ENCODE results near the gene FLII. TPM values are rescaled to one million over a fixed set of nuclear protein-coding genes. Genes with fewer than 3 reads are reported as not detected.

The FLII gene
- total RNA-seq, 2 donors from 2014 or later: 232 to 306 TPM

- Histone ChIP-seq H3K36me3 (peaks cover 90% of the 10 kb centered on the region), H3K4me3 (no peak overlapping the region), H3K9me3 (no peaks in the 10 kb centered on the region), H3K27ac (no peak overlapping the region), H3K27me3 (no peaks in the 10 kb centered on the region), H3K4me1 (peaks cover 0 to 5% of the 10 kb centered on the region in 2 donors)
- no peak for DNase-seq (ENCODE audit: low spot score)
- TF ChIP-seq CTCF (IDR thresholded peaks at IDR 0.05): no peak
Observed at GRCh38 chr17:18281788-18282187, 23.2 kb upstream of the FLII start.

- Histone ChIP-seq H3K4me3 (no peak overlapping the region), H3K27ac (no peak overlapping the region), H3K9me3 (no peaks in the 10 kb centered on the region), H3K27me3 (no peaks in the 10 kb centered on the region), H3K36me3 (peaks cover 95% of the 10 kb centered on the region), H3K4me1 (peaks cover 0 to 5% of the 10 kb centered on the region in 2 donors)
- TF ChIP-seq CTCF (IDR thresholded peaks at IDR 0.05): no peak
- DNase-seq (ENCODE audit: low spot score): no peak
Observed at GRCh38 chr17:18280766-18281371, 22.3 kb upstream of the FLII start.

- Histone ChIP-seq H3K27ac (no peak overlapping the region), H3K4me1 (peaks cover 0 to 5% of the 10 kb centered on the region in 2 donors), H3K9me3 (no peaks in the 10 kb centered on the region), H3K36me3 (peaks cover 92% of the 10 kb centered on the region), H3K27me3 (no peaks in the 10 kb centered on the region), H3K4me3 (no peak overlapping the region)
- no peak for TF ChIP-seq CTCF (IDR thresholded peaks at IDR 0.05)
- DNase-seq (ENCODE audit: low spot score): no peak
Observed at GRCh38 chr17:18280249-18280648, 21.7 kb upstream of the FLII start.

GRCh38 chr17:18278867-18279266, 20.3 kb upstream of the FLII start:
- H3K9me3 ChIP-seq: no peaks in the 10 kb centered on the region
- H3K36me3 ChIP-seq: peaks cover 87% of the 10 kb centered on the region

GRCh38 chr17:18277076-18277475, 18.5 kb upstream of the FLII start:
- no peak for DNase-seq (ENCODE audit: low spot score)
- peaks cover 70% of the 10 kb centered on the region for H3K36me3 ChIP-seq
- no peaks in the 10 kb centered on the region for H3K27me3 ChIP-seq
- peaks cover 0 to 5% of the 10 kb centered on the region in 2 donors for H3K4me1 ChIP-seq
- H3K9me3 ChIP-seq: no peaks in the 10 kb centered on the region
- TF ChIP-seq CTCF (IDR thresholded peaks at IDR 0.05): no peak
- H3K4me3 ChIP-seq: no peak overlapping the region
- no peak overlapping the region for H3K27ac ChIP-seq

More at GRCh38 chr17:18278867-18279266, 20.3 kb upstream of the FLII start:
- no peak for DNase-seq (ENCODE audit: low spot score)
- TF ChIP-seq CTCF (IDR thresholded peaks at IDR 0.05): no peak
- Histone ChIP-seq H3K27me3 (no peaks in the 10 kb centered on the region), H3K4me3 (no peak overlapping the region), H3K4me1 (peaks cover 0 to 5% of the 10 kb centered on the region in 2 donors), H3K27ac (no peak overlapping the region)
